Smooth muscle cell of the umbilical artery (primary cell): Measurements from ENCODE around the gene CEP43. TPM values are rescaled to one million over a fixed set of nuclear protein-coding genes. Genes with fewer than 3 reads are reported as not detected.

Experiments
- total RNA-seq: library from RNA; depleted of rRNA; stranded (reverse); fragments of >200 nt; gene quantifications from 2 replicates; pipeline ENCODE4 v1.2.3, GENCODE V29; 2014

The CEP43 gene, protein sequence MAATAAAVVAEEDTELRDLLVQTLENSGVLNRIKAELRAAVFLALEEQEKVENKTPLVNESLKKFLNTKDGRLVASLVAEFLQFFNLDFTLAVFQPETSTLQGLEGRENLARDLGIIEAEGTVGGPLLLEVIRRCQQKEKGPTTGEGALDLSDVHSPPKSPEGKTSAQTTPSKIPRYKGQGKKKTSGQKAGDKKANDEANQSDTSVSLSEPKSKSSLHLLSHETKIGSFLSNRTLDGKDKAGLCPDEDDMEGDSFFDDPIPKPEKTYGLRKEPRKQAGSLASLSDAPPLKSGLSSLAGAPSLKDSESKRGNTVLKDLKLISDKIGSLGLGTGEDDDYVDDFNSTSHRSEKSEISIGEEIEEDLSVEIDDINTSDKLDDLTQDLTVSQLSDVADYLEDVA
- total RNA-seq: 25.5 and 35.0 TPM in 2 replicates

DNA sequence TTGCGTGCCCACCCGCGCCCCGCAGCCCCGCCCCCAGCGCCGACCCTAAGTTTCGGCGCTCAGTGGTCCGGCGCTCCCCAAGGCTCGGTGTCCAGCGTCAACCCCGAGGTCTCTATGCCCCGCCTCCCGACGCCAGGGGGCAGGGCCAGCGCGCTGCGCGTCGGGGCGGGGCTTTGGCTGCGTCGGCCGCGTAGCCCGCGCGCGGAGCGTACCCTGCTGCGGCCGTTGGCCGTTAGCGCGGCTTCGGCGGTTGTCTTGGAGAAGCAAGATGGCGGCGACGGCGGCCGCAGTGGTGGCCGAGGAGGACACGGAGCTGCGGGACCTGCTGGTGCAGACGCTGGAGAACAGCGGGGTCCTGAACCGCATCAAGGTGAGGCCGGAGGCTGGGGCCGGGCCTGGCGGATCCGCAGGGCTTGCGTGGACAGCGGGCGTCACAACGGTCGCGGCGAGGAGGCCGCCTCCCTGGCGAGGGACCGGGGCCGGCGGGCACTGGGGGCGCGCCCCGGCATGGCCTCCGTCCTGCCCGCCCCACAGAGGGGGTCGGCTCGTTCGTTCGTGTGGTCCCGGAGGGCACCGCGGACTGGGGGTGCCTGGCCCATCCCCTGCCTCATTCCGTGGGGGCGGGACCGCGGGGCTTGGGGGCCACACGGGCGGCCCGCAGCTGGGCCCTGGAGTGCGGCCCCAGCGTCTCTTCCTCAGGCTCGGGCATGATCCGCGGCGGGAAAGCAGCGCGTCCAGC is at the start of gene CEP43:
CEP43 (plus strand) TSS at position 253 of the 739 bp plus-strand sequence; CDS start at position 269, 16 bp downstream.

DNA sequence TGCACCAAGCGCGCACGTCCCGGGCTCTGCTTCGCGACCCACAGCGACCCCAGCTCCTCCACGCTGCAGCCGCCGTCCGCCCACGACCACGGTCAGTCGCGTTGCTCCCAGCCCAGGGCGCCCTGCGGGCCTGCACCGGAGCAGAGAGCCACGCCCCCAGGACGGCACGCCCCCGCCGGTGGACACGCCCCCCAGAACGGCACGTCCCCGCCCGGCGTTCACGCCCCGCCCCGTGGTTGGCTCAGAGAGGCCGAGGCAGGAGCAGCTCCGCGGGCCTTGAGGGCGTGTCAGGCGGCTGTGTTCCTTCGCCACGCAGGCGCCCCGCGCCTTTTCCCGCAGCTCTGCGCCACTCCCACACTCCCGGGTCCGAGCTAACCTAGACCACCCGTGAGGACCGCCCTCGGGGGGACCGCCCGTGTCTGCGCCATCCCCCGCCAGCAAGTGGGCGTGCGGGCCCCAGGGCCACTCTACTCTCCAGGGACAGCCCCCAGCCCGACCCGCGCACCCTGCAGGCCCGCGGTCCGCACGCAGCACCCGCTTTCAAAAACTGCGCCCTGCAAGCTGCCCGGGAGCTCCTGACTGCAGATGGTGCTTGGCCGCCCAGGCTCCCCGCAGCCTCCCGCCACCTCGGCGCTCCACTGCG is 42.6 kb upstream of the CEP43 start, which contains the start of gene RNASET2:
RNASET2 (minus strand) TSS at position 107 of the 643 bp plus-strand sequence. CDS start 368 bp downstream, outside the sequence.

Other genes starting within 250 kb of the CEP43 start
- 34.8 and 61.5 TPM in 2 replicates for gene RNASET2, start 42.8 kb upstream of the CEP43 start, total RNA-seq
- gene CCR6, start 123.7 kb downstream of the CEP43 start, total RNA-seq: not detected in 2 replicates
- not detected in 2 replicates for gene GPR31, start 158.6 kb downstream of the CEP43 start, total RNA-seq